Right cardiac atrium (tissue), 5 donors: ENCODE measurements around the gene CNKSR1. TPM values are rescaled to one million over a fixed set of nuclear protein-coding genes. Genes with fewer than 3 reads are reported as not detected.
"Not testable (repeated sequence)": the region's sequence is repeated elsewhere in the genome, so short reads cannot be mapped to it uniquely, and the experiment has no call there.

ENCODE experiments used
- ATAC-seq, 2 donors: fragments of 200-7000 bp; cut with Tn5 transposase; one replicate each; pipeline versions ENCODE4 v1.8.0 to v1.9.1; 2020; ENCODE audit warnings: moderate library complexity in 2 of 2, mild to moderate bottlenecking in 1 of 2
- DNase-seq, 3 donors: peaks; one replicate each; pipeline ENCODE4 v3.0.0-alpha.2; 2020
- H3K27ac ChIP-seq: one replicate; pipeline ENCODE4 v1.5.1; 2013; ENCODE audit warnings: mild to moderate bottlenecking, low read length, control low read depth, moderate library complexity
- H3K27me3 ChIP-seq: one replicate; pipeline ENCODE4 v1.6.1; 2013; ENCODE audit not compliant: control insufficient read depth, insufficient read depth
- H3K4me1 ChIP-seq: one replicate; pipeline ENCODE4 v1.6.1; 2013; ENCODE audit warnings: low read length; ENCODE audit not compliant: control insufficient read depth, insufficient read depth
- H3K4me3 ChIP-seq: one replicate; pipeline ENCODE4 v1.5.1; 2013; ENCODE audit warnings: low read length, control low read depth
- H3K9me3 ChIP-seq: one replicate; pipeline ENCODE4 v1.6.1; 2013; ENCODE audit warnings: low read length; ENCODE audit not compliant: control insufficient read depth
- WGBS: extraction: QIAGEN DNeasy Blood & Tissue Kit; methylation state at CpG from one replicate; pipeline ENCODE4 v1.1.7; 2013; 5-methylcytosine and 5-hydroxymethylcytosine counted together
- intact Hi-C, 4 donors: fragments of 100-400 bp; cut with DNase I; formaldehyde crosslinking; loops; one replicate each; pipeline versions ENCODE4 v1.11.0 to v1.14.0; 2022 to 2023
- polyA plus RNA-seq: library from polyadenylated mRNA; stranded (reverse); fragments of 200-250 nt; gene quantifications from one replicate; pipeline ENCODE4 v1.2.3, GENCODE V29; 2013
- total RNA-seq, 4 donors: library from RNA; stranded (reverse); fragmentation: NEBNext Ultra II Directional; extraction: Animal tissue kit (Norgen Biotek cat#: 25700); gene quantifications; one replicate each; pipeline ENCODE4 v1.2.1, GENCODE V29; 2021
- donor health status: healthy with polysubstance abuse.
- donor health status: DM: no; HTN: yes; CAD: no.
- donor health status: DM: no; HTN: no; CAD: no.
- donor health status: DM: no; HTN: yes; CAD: no; lungs with severe emphysema.
- donor health status: DM: yes; HTN: yes; CAD: no.

Gene CNKSR1
- total and polyA plus RNA-seq, 5 donors, result 0.62 to 1.8 (median 1.3) TPM

DNA sequence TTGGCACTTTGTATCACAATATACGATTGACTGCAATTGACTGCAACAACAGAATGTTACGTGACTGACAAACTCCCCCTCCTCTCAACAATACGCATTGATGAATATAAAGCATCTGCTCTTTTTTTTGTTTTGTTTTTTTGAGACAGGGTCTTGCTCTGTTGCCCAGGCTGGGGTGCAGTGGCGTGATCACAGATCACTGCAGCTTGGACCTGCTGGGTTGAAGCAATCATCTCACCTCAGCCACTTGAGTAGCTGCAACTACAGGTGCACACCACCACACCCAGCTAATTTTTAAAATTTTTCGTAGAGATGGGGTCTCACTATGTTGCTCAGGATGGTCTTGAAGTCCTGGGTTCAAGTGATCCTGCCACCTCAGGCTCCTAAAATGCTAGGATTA, 35.4 kb downstream of the CNKSR1 start:
- intact Hi-C loops, result no loop called here
- 85% methylated on average over 5 of the region's 5 CpGs for WGBS
- no peak for ATAC-seq

DNA sequence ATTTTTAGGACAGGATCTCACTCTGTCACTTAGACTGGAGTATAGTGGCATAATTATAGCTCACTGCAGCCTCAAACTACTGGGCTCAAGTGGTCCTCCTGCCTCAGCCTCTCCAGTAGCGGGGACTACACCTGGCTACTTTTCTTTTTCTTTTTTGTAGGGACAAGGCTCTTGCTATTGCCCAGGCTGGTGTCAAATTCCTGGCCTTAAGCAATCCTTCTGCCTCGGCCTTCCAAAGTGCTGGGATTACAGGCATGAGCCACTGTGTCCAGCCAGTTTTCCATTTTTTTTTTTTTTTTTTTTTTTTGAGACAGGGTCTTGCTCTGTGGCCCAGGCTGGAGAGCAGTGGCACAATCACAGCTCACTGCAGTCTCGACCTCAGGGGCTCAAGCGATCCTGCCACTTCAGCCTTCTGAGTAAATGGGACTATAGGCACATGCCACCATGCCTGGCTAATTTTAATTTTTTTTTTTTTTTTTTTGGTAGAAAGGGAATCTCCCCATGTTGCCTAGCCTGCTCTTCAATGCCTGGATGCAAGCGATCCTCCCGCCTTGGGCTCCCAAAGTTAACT, 36.1 kb downstream of the CNKSR1 start:
- ATAC-seq, result no peak
- 88% methylated on average over 6 of the region's 6 CpGs for WGBS
- H3K9me3 ChIP-seq, result no peaks in the 10 kb centered on the region
- H3K27me3 ChIP-seq, result no peaks in the 10 kb centered on the region
- H3K4me1 ChIP-seq, result no peaks in the 10 kb centered on the region
- no peak overlapping the region for H3K27ac ChIP-seq
- intact Hi-C loops, result no loop called here
- no peak for DNase-seq
- no peak overlapping the region for H3K4me3 ChIP-seq

More for the DNA sequence above, 35.4 kb downstream of the CNKSR1 start:
- DNase-seq, result no peak
- Histone ChIP-seq H3K27ac (no peak overlapping the region), H3K4me3 (no peak overlapping the region), H3K9me3 (no peaks in the 10 kb centered on the region), H3K4me1 (no peaks in the 10 kb centered on the region), H3K27me3 (no peaks in the 10 kb centered on the region)

DNA sequence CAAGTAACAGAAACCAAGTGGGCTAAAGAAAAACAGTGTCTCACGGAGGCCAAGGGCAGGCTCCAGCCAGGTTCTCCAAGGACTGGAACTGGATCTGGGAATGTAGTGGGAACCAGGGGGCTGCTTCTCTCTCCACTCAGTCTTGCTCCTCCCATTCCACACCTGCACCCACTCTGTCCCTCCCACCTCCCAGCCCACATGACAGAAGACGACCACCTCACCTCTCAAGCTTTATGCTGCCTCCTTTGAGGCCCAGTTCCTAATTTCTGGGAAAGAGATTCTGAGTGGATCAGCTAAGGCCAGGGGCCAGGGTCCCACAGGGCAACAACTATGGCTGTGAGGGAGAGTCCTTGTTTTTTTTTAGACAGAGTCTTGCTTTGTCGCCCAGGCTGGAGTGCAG, 38.0 kb downstream of the CNKSR1 start:
- H3K4me1 ChIP-seq, result no peaks in the 10 kb centered on the region
- no peak overlapping the region for H3K4me3 ChIP-seq
- no peak for ATAC-seq
- no peak overlapping the region for H3K27ac ChIP-seq
- no peaks in the 10 kb centered on the region for H3K9me3 ChIP-seq
- WGBS, result 43% methylated on average over 3 of the region's 3 CpGs
- H3K27me3 ChIP-seq, result no peaks in the 10 kb centered on the region
- no peak for DNase-seq
- intact Hi-C loops, result no loop called here

DNA sequence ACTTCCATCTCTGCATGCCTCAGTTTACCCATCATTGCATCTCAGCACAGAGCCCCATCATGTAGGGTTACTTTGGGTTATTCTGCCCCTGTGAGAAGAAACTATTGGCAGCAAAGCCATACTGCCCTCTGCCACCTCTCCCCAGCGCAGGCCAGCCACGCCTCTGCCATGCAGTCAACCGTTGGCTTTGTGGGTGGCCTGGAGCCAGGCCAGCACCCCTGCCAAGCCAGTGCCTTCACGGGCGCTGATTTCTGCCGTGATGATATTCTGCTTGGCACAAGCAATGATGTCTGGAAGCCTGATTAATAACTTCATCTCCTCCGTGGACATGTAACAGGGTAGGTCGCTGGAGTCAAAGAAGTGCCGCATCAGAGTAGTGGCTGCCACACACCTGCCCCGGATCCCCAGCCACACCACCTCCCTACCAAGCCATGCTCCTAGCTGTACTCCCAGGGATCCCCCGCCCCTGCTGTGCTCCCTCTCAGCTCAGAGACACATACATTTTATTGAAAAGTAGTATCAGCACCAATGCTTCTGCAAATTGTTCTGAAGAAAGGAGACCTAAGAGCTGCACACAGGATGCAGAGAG, 41.7 kb downstream of the CNKSR1 start:
- DNase-seq (peak in 2 of 3 donors; percentile 58 to 73), ATAC-seq (peak; percentile 33 to 34)
- Histone ChIP-seq H3K4me3 (no peak overlapping the region), H3K27ac (no peak overlapping the region), H3K4me1 (no peaks in the 10 kb centered on the region), H3K27me3 (no peaks in the 10 kb centered on the region), H3K9me3 (no peaks in the 10 kb centered on the region)
- intact Hi-C loops, result no loop called here
- 54% methylated on average over 11 of the region's 11 CpGs for WGBS

DNA sequence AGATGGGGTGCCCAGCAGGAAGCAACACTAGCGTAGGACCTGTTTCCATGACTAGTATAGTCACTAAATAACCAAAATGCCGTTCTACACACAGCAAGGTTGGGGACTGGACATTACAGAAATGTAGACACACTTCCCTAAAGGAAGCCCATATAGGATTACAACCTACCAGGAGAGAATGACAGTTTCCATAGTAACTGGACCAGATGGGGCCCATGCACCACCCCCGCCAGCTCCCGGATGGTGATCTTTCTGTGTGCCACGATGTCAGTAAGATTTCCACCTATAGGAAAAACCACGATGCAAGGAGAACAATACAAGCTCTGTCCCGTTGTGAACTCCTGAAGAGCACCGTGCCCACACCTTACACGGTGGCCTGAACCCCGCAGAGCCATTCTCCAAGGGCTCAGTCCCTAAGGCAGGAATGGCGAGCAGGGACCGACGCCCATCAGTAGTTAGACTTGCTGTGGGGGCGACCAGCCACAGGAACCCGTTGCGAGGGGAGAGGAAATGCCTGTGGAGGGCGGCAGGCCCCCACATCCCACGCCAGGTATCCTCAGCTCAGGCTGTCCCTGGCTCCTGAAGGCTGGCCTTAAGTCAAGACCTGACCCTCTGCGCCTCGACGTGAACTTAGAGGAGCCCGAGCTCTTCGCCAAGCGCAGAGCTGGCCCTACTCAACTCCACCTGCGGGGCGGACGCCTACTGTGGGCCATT, 43.1 kb downstream of the CNKSR1 start:
- Histone ChIP-seq H3K27me3 (no peaks in the 10 kb centered on the region), H3K4me1 (no peaks in the 10 kb centered on the region), H3K27ac (no peak overlapping the region), H3K9me3 (no peaks in the 10 kb centered on the region), H3K4me3 (no peak overlapping the region)
- WGBS, result 64% methylated on average over 27 of the region's 27 CpGs
- ATAC-seq (no peak), DNase-seq (no peak)
- intact Hi-C loops, result no loop called here

DNA sequence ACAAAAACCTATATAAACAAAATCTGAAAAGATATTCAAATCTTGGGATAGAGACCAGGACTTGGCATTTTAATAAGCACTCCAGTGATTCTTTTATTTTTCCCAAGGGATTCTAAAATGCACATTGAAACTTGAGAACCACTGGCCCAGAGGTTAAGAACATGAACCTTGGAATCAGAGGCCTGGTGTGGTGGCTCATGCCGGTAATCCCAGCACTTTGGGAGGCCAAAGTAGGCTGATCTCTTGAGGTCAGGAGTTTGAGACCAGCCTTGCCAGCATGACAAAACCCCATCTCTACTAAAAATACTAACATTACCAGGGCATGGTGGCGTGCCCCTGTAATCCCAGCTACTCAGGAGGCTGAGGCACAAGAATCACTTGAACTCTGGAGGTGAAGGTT, 43.8 kb downstream of the CNKSR1 start:
- Histone ChIP-seq H3K27me3 (no peaks in the 10 kb centered on the region), H3K4me1 (no peaks in the 10 kb centered on the region), H3K9me3 (no peaks in the 10 kb centered on the region), H3K27ac (no peak overlapping the region), H3K4me3 (no peak overlapping the region)
- 86% methylated on average over 2 of the region's 2 CpGs for WGBS
- ATAC-seq, result no peak
- intact Hi-C loops, result no loop called here
- DNase-seq, result no peak

DNA sequence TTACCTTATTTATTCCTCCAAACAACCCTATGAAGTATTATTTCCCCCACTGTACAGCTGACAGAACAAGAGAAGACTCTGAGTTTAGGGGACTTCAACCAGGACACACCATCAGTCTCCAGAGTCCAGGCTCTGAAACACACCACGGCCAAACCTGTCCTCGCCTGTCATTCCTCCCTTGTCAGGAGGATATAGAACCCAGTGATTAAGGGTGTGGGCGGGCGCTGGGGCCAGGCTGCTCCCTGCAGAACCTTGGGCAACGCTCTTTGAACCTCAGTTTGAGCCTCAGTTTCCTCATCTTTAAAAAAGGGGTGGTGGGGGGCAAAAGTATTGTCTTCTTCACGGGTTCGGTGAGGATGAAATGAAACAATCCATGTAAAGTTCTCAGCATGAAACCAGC, 47.3 kb downstream of the CNKSR1 start:
- H3K27ac ChIP-seq, result no peak overlapping the region
- DNase-seq (no peak), ATAC-seq (no peak)
- intact Hi-C loops, result no loop called here
- H3K27me3 ChIP-seq, result no peaks in the 10 kb centered on the region
- no peaks in the 10 kb centered on the region for H3K4me1 ChIP-seq
- no peaks in the 10 kb centered on the region for H3K9me3 ChIP-seq
- WGBS, result 74% methylated on average over 7 of the region's 7 CpGs
- no peak overlapping the region for H3K4me3 ChIP-seq

DNA sequence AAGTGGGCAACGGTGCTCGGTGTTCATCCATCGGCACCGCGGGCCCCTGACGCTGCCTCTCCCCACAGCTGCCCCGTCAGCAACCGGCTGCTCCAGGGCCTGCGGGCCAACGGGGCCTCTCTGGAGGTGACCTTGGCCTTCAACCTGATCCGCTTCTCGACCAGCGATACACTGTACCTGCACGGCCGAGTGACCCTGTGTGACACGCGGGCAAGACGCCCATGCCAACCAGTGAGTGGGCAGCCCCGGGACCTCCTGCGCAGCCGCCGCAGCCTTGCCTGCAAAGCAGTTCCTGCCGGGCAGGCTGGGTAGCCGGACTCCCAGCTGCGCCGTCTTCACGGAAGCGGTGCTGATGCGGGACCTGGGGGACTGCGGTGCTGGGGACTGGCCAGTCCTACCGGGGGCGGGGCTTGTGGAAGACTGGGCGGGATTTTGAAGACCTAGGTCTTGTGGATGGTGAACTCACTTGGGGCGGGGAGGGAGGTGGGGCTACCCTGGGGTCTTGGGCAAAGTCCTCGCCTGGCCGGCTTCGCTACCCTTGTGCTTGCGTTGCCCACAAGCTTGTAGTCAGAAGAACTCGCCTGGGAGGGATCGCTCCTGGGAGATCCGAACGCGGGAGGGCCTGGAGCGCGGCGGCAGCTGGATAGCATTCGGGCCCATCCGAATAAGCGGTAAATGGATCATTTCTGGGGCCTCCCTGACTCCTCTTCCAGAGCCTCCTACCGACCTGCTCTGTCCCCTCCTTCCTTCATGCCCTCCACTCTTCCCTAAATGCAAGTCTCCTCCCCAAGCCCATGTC, 47.9 kb downstream of the CNKSR1 start:
- no peaks in the 10 kb centered on the region for H3K9me3 ChIP-seq
- H3K27me3 ChIP-seq, result no peaks in the 10 kb centered on the region
- ATAC-seq (peak; percentile 91 to 92), DNase-seq (peak; percentile 66 to 87 (median 86))
- intact Hi-C loops, result no loop called here
- WGBS, result 8% methylated on average over 50 of the region's 50 CpGs
- no peak overlapping the region for H3K27ac ChIP-seq
- H3K4me1 ChIP-seq, result no peaks in the 10 kb centered on the region
- H3K4me3 ChIP-seq, result peak overlapping the region; percentile 19

DNA sequence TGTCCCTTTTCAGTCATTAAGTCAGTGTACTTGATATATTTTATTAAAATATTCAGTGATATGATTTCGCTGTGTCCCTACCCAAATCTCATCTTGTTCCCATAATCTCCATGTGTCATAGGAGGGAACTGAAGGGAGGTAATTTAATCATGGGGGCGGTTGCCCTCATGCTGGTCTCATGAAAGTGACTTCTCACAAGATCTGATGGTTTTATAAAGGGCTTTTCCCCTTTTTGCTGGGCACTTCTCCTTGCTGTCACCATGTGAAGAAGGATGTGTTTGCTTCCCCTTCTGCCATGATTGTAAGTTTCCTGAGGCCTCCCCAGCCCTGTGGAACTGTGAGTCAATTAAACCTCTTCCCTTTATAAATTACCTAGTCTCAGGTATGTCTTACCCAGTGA, 53.4 kb downstream of the CNKSR1 start:
- not testable (repeated sequence) for ATAC-seq
- intact Hi-C loops, result loop anchor here in 1 of 4 donors (10.0 kb wide), 1 partner anchor 66 kb away; the partner anchor contains the start of genes C1orf232 and ZNF593
- WGBS, result 82% methylated on average over 2 of the region's 2 CpGs

DNA sequence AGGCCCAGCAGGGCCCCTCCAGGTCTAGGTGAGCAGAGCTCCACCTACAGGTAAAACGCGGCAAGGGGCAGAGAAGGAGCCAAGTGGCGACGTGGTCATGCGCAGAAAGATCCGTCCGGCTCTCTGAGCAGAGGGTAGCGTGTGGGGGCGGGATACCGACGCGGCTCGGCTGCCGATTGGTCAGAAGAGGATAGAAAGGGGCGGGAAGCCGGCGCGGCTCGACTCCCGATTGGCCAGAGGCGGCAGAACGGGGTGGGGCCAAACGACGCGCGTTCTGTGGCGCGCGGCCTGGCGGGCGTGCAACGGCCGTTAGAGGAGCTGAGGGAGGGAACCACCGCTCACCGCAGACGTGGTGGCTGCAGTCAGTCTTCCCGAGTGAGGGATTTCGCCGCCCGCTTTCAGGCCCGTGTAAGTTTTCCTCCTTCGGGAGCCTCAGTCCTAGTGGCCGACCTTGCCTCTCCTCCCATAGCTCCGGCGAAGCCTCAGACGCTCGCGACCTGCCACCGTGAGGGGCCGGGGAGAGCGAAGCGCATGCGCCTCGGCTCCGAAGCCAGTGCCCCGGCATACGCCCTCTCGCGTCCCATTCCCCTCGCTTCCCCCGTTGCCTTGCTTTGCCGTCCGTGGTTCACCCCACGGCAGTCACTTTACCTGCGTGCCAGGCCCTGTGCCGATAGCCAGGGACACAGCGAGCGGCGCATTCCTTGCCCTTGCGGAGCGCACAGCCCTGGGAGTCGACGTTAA, 56.8 kb downstream of the CNKSR1 start, which contains the start of gene CEP85:
CEP85 (plus strand) TSS at position 298 of the 741 bp plus-strand sequence. CDS start 5,584 bp downstream, outside the sequence.
- Histone ChIP-seq H3K27ac (peak within 1 kb of the TSS; percentile 62), H3K27me3 (no peaks in the 10 kb centered on the region), H3K4me1 (no peaks in the 10 kb centered on the region), H3K4me3 (peak within 1 kb of the TSS; percentile 54), H3K9me3 (no peaks in the 10 kb centered on the region)
- peak; percentile 98 to 99 (median 99) for DNase-seq
- under 1% methylated on average over 73 of the region's 73 CpGs for WGBS
- intact Hi-C loops, result loop anchor here in 1 of 4 donors (10.0 kb wide), 1 partner anchor 69 kb away; the partner anchor contains the start of genes C1orf232 and ZNF593
- peak; percentile 100 for ATAC-seq

More for the DNA sequence above, 53.4 kb downstream of the CNKSR1 start:
- not testable (repeated sequence) for H3K27me3 ChIP-seq, H3K4me1 ChIP-seq, H3K9me3 ChIP-seq, H3K4me3 ChIP-seq, DNase-seq, H3K27ac ChIP-seq
